GM23248 (cell line): ENCODE measurements around the gene TLE4. TPM values are rescaled to one million over a fixed set of nuclear protein-coding genes. Genes with fewer than 3 reads are reported as not detected.
"Not testable (repeated sequence)": the region's sequence is repeated elsewhere in the genome, so short reads cannot be mapped to it uniquely, and the experiment has no call there.

ENCODE experiments used
- DNase-seq: peaks from one replicate; pipeline ENCODE4 v3.0.0-alpha.2; 2015
- H2AFZ ChIP-seq: fragments of 200-600 bp; sonication (generic); 2 replicates; pipeline ENCODE4 v1.6.1; 2016; ENCODE audit warnings: antibody characterized with exemption
- H3F3A ChIP-seq: fragments of 200-600 bp; sonication (generic); 2 replicates; pipeline ENCODE4 v1.6.1; 2016; ENCODE audit warnings: mild to moderate bottlenecking, antibody characterized with exemption, mixed run types; ENCODE audit not compliant: insufficient read depth
- H3K27ac ChIP-seq: fragments of 200-600 bp; sonication (generic); 2 replicates; pipeline ENCODE4 v1.5.1; 2016; ENCODE audit warnings: mild to moderate bottlenecking
- H3K27me3 ChIP-seq: fragments of 200-600 bp; sonication (generic); replicated peaks from 2 replicates; pipeline ENCODE4 v1.6.1; 2016; ENCODE audit warnings: mild to moderate bottlenecking; ENCODE audit not compliant: insufficient read depth
- H3K36me3 ChIP-seq: fragments of 200-600 bp; sonication (generic); 2 replicates; pipeline ENCODE4 v1.6.1; 2016; ENCODE audit warnings: low read depth, mild to moderate bottlenecking
- H3K4me1 ChIP-seq: fragments of 200-600 bp; sonication (generic); 2 replicates; pipeline ENCODE4 v1.6.1; 2016; ENCODE audit warnings: mild to moderate bottlenecking; ENCODE audit not compliant: insufficient read depth
- H3K4me2 ChIP-seq: fragments of 200-600 bp; sonication (generic); one replicate; pipeline ENCODE4 v1.6.1; 2016; ENCODE audit warnings: mild to moderate bottlenecking; ENCODE audit not compliant: unreplicated experiment
- H3K4me3 ChIP-seq: fragments of 200-600 bp; sonication (generic); 2 replicates; pipeline ENCODE4 v1.5.1; 2016; ENCODE audit warnings: mild to moderate bottlenecking
- H3K79me2 ChIP-seq: fragments of 200-600 bp; sonication (generic); 2 replicates; pipeline ENCODE4 v1.6.1; 2016; ENCODE audit warnings: mild to moderate bottlenecking; ENCODE audit not compliant: insufficient read depth
- H3K9ac ChIP-seq: fragments of 200-600 bp; sonication (generic); 2 replicates; pipeline ENCODE4 v1.6.1; 2016; ENCODE audit warnings: mild to moderate bottlenecking
- H3K9me2 ChIP-seq: fragments of 200-600 bp; sonication (generic); 2 replicates; pipeline ENCODE4 v1.6.1; 2016; ENCODE audit warnings: mixed run types, mild to moderate bottlenecking, moderate library complexity; ENCODE audit not compliant: insufficient read depth
- H3K9me3 ChIP-seq: fragments of 200-600 bp; sonication (generic); one replicate; pipeline ENCODE4 v1.6.1; 2017; ENCODE audit warnings: low read depth
- H4K20me1 ChIP-seq: fragments of 200-600 bp; sonication (generic); 2 replicates; pipeline ENCODE4 v1.6.0; 2016; ENCODE audit not compliant: insufficient read depth
- EZH2 ChIP-seq: fragments of 200-600 bp; sonication (generic); IDR thresholded peaks from 2 replicates; pipeline ENCODE4 v1.6.1; 2018; ENCODE audit warnings: antibody characterized with exemption, mild to moderate bottlenecking; ENCODE audit not compliant: insufficient read depth, poor library complexity, severe bottlenecking
- EZH2phosphoT487 ChIP-seq: fragments of 200-600 bp; sonication (generic); IDR thresholded peaks from 2 replicates; pipeline ENCODE4 v1.6.1; 2018; ENCODE audit warnings: antibody characterized with exemption, moderate library complexity, mild to moderate bottlenecking, low read depth; ENCODE audit not compliant: insufficient read depth
- WGBS, 2 experiments: methylation state at CpG; one replicate each; pipeline ENCODE4 v1.1.6; 2015 to 2017; ENCODE audit warnings: low lambda C conversion rate in 2 of 2, low coverage in 1 of 2; ENCODE audit errors: missing lambda C conversion rate in 2 of 2; 5-methylcytosine and 5-hydroxymethylcytosine counted together
- in situ Hi-C: fragments of 300-500 bp; cut with MboI; formaldehyde crosslinking; loops from 2 replicates; pipeline ENCODE4 v1.15.0; 2020
- polyA plus RNA-seq: library from polyadenylated mRNA; unstranded; fragments of >200 nt; fragmentation: Nextera tagmentation; extraction: Ambion mirVana; gene quantifications from 2 replicates; pipeline ENCODE4 v1.2.1, GENCODE V29; 2016
- total RNA-seq: library from RNA; depleted of rRNA; stranded (reverse); fragments of >200 nt; shearing (Covaris generic); gene quantifications from 2 replicates; pipeline ENCODE4 v1.2.3, GENCODE V29; 2014

TLE4 gene
- total and polyA plus RNA-seq, 2 experiments from 2014 or later, result 29.5 to 37.8 TPM

DNA sequence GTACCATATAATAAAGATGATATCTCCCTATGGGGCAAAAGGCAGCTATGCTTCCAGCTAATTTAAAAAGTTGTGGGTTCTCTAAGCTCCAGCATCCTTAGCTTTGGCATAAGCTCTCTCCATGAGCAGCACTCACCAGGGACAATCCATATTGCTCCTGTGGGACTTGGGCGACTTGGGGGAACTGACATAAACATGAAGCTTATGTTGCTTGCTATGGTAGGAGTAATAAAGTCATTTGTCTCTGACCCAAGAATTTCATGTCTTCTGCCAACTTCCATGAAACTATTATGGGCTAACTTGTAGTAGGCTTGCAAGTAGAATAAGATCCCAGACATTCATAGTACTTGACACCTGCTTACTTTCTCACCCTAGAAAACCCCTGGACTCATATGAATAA is 36.2 kb upstream of the TLE4 start:
- H3K4me1 ChIP-seq, result no peaks in the 10 kb centered on the region
- DNase-seq, result no peak
- no peaks in the 10 kb centered on the region for H3F3A ChIP-seq
- H3K9ac ChIP-seq, result no peak overlapping the region
- H3K27me3 ChIP-seq, result 0 out of 2 replicates have a peak, but pooled peaks cover 6% of the 10 kb centered on the region
- no peak for TF ChIP-seq EZH2
- no peak for TF ChIP-seq EZH2phosphoT487
- no peaks in the 10 kb centered on the region for H3K9me2 ChIP-seq
- 32 to 41% methylated on average over 1 of the region's 1 CpG for WGBS, 2 experiments
- in situ Hi-C loops, result no loop called here
- H3K4me3 ChIP-seq, result no peak overlapping the region
- no peaks in the 10 kb centered on the region for H4K20me1 ChIP-seq
- no peaks in the 10 kb centered on the region for H3K36me3 ChIP-seq
- no peak overlapping the region for H3K4me2 ChIP-seq
- H2AFZ ChIP-seq, result no peak overlapping the region
- no peaks in the 10 kb centered on the region for H3K79me2 ChIP-seq
- no peak overlapping the region for H3K27ac ChIP-seq
- H3K9me3 ChIP-seq, result no peaks in the 10 kb centered on the region

GRCh38 chr9:79537838-79538237 is 33.9 kb upstream of the TLE4 start:
- Histone ChIP-seq H3K4me2 (no peak overlapping the region), H2AFZ (no peak overlapping the region), H3F3A (no peaks in the 10 kb centered on the region), H3K36me3 (no peaks in the 10 kb centered on the region), H3K9me2 (no peaks in the 10 kb centered on the region), H3K9ac (no peak overlapping the region), H3K27me3 (0 out of 2 replicates have a peak, but pooled peaks cover 9% of the 10 kb centered on the region), H3K79me2 (no peaks in the 10 kb centered on the region), H3K4me3 (no peak overlapping the region), H3K4me1 (no peaks in the 10 kb centered on the region), H3K9me3 (no peaks in the 10 kb centered on the region), H3K27ac (no peak overlapping the region), H4K20me1 (no peaks in the 10 kb centered on the region)
- no peak for DNase-seq
- no peak for TF ChIP-seq EZH2
- TF ChIP-seq EZH2phosphoT487, result no peak
- in situ Hi-C loops, result no loop called here
- 23 to 29% methylated on average over 2 of the region's 2 CpGs for WGBS, 2 experiments

GRCh38 chr9:79542735-79543620 is 28.8 kb upstream of the TLE4 start:
- Histone ChIP-seq H3K36me3 (no peaks in the 10 kb centered on the region), H3K27ac (no peak overlapping the region), H3K27me3 (0 out of 2 replicates have a peak, but pooled peaks cover 4% of the 10 kb centered on the region), H3K9me3 (no peaks in the 10 kb centered on the region), H3K9me2 (no peaks in the 10 kb centered on the region), H3K4me2 (no peak overlapping the region), H3K4me3 (no peak overlapping the region), H2AFZ (no peak overlapping the region), H3K79me2 (no peaks in the 10 kb centered on the region), H4K20me1 (no peaks in the 10 kb centered on the region), H3K9ac (no peak overlapping the region), H3F3A (no peaks in the 10 kb centered on the region), H3K4me1 (no peaks in the 10 kb centered on the region)
- 32 to 44% methylated on average over 3 of the region's 3 CpGs for WGBS, 2 experiments
- TF ChIP-seq EZH2 (no peak), EZH2phosphoT487 (no peak)
- no peak for DNase-seq
- in situ Hi-C loops, result no loop called here

- H3K27me3 ChIP-seq, H3K9me2 ChIP-seq, H4K20me1 ChIP-seq, H3K27ac ChIP-seq, H2AFZ ChIP-seq, in situ Hi-C loops, H3K9me3 ChIP-seq, H3K4me2 ChIP-seq, H3K79me2 ChIP-seq, H3K4me3 ChIP-seq, DNase-seq, H3K9ac ChIP-seq, H3K4me1 ChIP-seq, H3K36me3 ChIP-seq, H3F3A ChIP-seq: not testable (repeated sequence)
- WGBS, 2 experiments, result 50 to 53% methylated on average over 7 of the region's 7 CpGs
Observed at GRCh38 chr9:79544375-79544774, 27.4 kb upstream of the TLE4 start.
